Inferior parietal cortex (tissue), 1 donor: ENCODE data around the gene DNAJC6.
A peak's percentile ranks its signal among the peaks of the same experiment; 100 is the strongest.

Experiments used
- DNase-seq: peaks from one replicate; pipeline ENCODE4 v3.0.0-alpha.2; 2016; ENCODE audit errors: extremely low spot score

Gene DNAJC6

DNA sequence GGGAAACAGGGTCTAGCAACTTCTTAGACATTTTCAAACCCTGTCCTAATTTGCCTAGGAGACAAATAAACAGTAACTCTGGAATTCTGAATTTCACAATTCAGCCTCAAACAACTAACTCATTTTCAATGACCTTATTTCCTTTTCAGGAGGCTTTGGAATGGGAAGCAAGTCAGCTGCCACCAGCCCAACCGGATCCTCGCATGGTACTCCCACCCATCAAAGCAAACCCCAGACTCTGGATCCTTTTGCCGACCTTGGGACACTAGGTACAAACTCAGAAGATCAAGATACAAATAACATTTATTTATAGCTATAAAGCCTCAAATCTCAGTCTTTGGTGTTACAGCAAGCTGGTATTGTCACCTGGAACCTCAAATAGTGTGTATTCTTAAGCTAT lies 92.3 kb downstream of the DNAJC6 start:
- DNase-seq, result no peak

DNA sequence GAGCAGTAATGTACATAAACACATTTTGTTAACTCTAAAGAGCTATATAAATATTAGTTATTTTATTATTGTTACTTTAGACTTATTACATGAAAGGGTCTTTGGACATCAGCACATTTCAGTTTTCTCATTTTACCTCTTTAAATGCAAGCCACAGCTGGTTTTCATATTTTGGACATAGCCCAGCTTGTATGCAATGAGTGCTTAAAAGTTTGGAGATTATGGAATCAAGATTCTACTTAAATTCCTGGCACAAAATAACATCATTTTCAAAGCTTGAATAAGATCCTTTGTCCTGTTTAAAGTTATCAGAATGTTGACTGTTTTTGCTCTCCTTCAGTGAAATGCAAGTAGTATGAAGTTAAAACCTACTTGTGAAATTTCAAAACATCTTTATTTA lies 95.6 kb downstream of the DNAJC6 start:
- DNase-seq, result no peak

DNA sequence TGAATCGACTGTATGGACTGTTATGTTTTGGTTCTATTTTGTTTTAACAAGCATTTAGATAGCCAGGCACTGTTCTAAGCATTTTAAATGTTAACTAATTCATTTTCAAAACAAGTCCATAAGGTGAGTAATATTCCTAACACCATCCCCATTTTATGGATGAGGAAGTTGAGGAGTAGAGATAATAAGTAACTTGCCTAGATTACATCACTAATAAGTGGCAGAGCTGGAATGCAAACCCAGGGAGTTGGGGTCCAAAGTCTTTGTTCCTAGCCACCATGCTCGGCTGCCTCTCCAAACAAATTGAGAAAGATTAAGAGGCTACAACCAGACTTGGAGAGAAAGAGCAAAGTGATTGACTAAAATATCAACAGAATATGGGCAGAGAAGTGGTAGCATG lies 98.5 kb downstream of the DNAJC6 start:
- DNase-seq, result no peak

DNA sequence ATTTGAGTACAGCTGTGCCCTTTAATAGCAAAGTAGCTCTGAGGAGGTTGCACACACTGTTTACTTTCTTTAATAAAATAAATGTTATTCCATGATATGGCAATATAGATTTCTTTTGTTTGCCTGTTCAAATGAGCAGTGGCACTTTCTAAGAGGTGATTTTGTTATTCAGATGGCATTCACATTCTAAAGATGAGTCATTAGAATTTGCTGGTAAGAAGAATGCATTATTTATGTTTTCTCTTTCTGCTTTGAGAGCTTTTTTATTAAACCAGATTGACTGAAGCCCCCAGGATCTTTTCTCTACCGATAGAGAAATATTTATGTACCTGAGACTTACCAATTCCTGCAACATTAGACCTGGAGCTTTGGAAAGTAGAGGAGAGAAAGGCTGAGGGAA lies 100.0 kb downstream of the DNAJC6 start:
- no peak for DNase-seq

DNA sequence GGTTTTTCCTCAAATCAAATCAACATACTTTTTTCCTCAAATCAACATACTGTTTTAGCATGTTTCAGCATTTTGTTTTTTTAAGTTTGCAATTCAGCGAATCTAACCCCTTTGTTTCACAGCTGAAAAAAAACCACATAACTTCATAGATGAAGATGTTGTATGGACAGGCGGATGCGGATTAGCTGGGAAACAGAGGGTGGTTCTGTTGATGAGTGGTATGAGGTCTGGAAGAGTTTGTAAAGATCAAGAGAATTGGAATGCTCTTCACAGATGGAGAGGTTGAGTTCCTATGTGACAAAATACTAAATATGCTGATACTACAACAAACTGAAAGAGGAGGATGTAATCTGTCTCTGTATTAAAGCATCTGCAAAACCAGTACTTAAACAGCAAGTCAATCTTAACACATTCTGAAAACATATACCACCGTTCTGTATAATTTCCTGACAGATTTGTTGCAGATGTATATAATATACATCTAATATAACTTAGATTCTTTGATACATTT lies 100.5 kb downstream of the DNAJC6 start:
- DNase-seq, result no peak

DNA sequence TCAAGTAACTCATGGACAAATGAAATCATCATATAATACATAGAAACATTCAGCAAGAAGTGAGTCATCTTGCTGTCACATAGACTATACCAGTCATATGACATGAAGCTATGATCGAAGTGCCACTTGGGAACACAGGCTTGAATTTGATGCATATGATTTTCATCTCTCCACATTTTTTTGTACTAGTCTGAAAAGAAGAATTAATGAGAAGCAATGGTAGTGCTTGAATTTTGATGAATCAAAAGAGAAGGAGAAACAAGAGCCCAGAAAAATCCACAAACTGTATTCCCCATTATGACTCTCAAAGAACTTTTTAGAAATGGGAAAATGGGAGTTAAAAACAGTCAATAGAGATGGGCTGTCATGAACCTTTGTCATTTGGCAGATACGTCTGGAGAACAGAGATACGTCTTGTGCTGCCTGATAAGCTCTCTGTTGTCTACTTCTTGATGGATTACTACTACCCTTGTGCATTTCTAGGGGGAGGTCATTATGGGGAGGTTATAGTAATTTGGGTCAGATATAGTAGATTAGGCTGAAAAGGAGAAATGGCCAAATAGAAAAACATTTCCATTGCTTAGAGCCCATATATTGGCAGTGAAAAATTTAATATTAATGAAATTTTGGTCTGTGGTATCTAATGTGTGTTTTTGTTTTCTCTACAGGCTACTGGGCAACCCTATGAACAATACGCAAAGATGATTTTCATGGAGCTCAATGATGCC lies 103.1 kb downstream of the DNAJC6 start:
- no peak for DNase-seq

DNA sequence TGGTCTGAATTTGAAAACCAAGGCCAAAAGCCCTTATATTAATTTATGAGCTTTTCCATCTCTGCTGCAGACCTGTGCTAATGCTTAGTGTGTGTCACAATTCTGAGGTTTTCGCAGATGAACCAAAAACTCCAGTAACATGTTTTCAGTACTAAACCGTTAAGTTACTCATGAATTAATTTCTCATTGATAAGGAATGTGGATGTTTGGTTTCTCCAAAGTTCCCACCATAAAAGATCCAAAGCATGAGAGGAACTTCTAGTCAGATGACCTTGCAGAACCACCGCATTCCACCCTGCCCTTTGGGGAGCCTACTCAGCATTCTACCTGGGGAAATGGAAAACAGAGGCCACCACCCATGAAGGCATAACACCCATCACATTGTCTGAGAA lies 103.6 kb downstream of the DNAJC6 start:
- no peak for DNase-seq

DNA sequence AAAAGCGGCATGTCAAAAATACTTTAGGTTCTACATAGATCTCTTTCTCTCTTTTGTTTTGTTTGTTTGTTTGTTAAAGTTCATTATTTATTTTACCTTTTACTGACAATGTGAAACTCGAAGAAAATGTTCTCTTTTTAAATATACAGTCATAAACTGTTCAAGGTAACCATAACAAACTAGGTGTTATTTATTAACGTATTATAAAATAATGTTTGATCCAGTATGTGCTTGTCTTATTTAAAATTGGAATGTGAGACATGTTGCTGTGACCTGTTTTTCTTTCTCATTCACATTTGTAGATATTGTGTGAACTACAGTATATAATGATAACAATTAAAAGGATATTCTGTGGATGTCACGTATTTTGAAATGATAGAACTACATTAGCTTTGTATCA lies 105.2 kb downstream of the DNAJC6 start:
- no peak for DNase-seq

DNA sequence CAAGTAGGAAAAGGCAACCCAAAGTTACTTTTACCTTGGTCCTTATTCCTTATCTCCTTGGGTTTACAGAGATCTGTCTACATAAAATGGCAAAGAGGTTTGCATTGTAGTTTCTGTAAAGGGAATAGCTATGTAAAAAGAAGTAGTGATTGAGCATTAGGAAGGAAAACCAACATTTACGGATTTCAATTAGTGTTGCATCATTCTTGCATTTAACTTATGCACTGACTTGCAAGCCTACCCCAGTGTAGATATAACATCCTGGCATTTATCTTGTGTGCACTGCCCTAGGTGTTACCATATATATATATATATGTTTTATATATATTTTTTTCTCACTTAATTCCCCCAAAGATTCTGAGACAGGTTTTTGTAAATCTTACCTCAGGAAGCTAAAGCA lies 107.4 kb downstream of the DNAJC6 start:
- DNase-seq, result no peak

DNA sequence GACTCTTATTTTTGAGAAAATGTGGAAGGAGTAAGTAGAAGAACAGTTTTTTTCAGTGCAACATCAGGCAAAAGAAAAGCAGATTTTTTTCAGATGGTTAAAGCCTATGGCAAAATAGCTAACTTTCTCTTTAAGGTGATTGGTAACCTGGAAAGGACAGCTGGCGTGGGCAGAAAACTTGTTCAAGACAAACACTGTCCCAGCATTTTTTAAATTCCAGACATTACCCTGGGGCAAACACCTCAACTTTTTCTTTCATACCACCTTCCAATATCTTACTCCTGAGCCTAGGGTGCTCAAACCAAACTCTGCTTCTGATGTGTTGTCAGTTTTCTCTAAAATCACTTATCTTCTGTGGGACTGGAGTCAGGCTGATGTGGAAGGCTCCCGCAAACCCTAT lies 108.4 kb downstream of the DNAJC6 start:
- no peak for DNase-seq

DNA sequence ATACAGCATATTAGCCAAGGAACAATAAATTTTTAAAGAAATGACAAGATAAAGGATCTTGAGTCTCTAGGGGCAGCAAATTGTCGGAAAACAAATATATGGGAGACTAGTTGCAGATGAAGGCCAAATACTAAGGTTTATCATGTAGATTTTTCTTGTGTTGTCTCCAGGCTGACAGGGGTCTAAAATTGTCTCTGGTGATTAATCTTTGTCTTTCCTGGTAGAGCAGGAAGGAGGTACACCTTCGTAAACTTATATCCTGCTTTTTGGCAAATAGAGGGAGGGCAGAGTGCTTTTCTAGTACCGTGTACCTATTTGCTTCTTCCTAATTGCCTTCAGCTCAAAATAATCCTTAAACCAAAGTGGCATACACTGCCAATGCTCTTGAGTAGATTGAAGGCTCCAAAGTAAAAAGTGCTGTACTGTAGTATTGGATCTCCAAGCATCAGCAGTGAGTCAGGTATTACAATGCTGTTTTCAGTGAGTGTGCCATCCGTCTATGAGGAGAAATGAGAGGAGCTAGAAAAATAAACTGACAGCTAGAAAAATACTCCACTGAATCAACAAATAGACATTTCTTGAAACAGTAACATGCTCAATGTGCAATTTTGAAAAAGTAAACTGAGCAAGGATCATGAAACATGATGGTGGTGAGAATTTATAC lies 109.3 kb downstream of the DNAJC6 start:
- no peak for DNase-seq

DNA sequence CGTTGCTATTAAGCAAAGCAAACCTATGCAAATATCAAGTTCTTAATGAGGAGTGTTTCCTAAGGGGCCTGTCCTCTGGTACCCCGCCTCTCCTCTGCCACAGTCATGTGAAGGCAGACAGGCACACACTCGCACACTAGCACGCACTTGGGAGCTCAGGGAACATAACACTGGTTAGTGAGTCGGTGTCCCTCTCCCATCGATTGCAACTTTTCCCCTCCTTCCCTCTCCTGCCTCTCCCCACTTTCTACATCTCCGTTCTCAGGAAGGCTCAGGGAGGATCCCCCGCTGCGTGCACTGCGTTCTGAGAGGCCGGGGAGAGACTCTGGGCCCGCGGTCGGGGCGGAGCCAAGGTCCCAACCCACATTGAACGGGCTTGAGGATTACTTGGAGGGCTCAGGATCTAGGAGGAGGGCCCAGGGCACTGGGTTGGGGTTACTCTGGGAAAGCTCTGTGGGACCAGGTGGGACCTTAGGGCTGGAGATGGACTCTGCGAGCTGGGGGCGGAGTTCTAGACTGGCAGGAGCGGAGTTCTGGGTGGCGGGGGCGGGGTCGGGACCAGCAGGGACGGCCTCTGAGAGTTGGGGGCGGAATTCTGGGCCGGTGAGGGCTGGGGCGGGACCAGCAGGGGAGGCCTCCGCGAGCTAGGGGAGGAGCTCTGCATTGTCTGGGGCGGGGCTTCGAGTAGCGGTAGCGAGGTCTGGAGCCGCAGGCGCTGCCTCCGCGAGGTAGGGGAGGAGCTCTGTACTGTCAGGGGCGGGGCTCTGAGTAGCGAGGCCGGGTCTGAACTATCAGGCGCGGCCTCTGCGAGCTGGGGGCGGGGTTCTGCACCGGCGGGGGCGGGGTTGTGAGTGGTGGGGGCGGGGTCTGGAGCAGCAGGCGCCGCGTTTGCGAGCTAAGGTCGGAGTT lies 110.6 kb downstream of the DNAJC6 start:
- DNase-seq, result peak; percentile 88

DNA sequence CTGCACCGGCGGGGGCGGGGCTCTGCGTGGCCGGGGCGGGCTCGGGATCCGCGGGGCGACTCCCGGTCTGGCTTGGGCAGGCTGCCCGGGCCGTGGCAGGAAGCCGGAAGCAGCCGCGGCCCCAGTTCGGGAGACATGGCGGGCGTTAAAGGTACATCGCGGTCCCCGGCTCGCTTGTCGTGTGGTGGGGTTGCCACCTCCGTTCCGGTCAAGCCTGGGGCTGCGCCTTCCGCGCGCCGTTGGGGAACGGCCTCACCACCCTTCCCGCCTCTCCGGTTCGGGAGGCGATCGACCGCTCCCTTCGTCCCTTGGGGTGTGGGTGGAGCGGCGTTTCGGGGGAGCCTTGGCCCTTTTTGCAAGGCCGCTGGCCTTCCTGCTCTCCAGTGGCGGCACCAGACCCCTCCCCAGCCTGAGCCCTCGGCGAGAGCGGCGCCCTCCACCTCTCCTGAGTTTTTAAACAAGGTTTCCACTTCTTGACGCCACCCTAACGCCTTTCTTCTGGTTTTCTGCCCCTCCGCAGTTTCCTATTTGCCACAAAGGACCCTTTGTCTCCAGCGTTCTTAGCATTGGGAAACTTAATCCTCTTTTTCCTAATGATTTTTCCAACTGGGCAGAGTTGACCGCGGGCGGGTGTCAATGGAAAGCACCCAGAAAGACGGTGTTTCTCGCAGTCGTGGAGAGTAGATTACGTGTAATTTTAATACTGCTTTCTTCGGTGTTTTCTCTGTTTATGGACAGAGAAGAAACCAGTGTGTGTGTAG lies 111.4 kb downstream of the DNAJC6 start, which contains the start of the genes LEPR and LEPROT:
Gene LEPR, plus strand, starts transcription at position 79 of the 761 bp plus-strand sequence. CDS start 144,898 bp downstream, outside the sequence.
Gene LEPROT, plus strand, starts transcription at position 79 of the 761 bp plus-strand sequence. Its CDS starts 57 bp downstream, at position 136.
- peak; percentile 82 for DNase-seq

DNA sequence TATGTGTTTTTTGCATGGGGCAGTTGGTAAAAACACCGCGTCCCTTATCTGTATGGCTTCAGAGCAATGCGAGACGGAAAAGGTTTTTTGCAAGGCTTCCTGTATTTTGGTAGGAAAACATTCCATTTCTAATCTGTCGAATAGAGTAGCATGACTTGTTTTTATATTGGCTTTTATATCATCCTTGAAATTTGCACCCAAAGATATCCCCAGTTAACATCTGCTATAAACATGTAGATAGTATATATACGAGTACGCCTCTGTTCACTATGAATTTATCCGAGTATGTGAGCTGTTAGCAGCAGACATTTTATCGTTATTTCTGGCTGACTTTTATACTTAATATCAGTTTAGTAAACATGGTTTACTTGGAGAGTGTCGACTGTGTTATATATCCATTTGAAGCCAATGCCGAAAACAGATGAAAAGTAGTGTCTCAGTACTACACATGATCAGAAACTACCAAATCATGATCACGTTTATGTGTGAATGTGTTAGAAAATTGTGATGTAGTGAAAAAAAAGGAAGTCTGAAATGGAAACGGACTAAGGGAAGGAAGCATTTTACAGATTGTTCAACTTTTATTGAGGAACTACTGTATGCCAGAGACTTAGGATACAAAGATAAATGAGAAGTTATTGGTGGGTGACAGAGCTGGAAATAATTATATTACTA lies 112.1 kb downstream of the DNAJC6 start:
- peak; percentile 57 for DNase-seq

DNA sequence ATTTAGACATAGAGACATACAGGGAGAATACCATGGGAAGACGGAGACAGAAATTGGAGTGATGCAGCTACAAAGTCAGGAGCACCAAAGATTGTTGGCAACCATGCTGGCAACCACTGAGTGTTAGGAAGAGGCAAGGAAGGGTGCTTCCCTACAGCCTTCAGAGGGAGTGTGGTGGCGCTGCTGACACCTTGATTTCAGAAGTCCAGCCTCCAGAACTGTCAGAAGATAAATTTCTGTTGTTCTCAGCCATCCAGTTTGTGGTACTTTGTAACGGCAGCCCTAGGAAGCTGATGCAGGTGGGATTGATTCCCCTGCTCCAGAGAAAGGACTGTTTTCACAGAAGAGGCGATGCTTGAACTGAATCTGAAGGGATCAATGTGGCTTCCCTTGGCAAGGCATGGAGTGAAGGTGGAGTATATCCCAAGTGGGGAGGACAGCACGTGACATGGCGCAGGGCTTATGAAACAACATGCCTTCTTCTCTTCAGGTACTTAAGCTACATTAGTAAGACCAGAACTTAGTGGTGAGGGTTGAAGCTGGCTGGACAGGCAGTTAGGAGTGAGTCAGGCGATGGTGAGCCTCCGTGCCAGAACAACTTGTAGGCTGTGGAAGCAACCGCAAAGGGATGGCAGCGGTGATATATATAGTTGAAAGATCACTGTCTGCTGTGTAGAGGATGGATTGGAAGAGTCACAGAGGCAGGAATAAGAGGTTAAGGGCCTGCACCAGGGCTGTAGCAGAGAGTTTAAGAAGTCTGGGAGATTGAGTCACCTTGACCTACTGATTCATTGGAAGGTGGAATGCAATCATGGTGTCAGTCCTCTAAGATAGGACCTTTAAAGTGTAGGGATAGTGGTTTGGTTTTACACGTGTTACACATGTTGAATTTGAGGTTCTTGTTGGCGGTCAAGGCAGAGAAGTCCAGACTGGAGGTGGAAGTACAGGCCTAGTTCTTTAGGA lies 113.2 kb downstream of the DNAJC6 start:
- no peak for DNase-seq

DNA sequence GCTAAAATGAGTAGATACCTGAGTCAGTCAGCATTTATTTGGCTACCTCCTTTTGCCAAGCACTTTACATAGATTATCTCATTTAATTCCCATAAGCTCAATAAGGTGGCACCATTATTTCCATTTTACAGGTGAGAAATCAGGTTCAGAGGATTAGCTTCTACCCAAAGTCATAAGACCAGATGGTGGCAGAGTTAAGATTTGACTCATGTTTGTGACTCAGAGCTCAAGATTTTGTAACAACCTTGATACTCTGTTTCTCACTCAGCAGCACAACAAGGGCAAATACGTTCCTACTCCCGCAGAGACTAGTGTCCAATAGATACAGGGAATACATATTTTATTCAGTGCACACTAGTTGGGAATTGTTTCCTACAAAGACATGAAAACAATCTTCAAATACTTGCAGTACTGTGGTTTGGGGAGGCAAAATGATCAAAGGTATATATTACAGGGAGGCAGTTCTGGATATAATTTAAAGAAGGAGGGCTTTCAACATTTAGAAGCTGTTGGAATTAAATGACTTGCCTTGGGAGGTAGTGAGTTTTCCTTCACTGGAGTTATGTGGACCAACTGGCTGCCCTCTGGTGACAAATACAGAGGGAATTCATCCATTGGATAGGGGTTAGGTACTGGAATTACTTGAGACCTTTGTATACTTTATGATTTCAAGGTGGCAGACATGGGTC lies 114.7 kb downstream of the DNAJC6 start:
- no peak for DNase-seq

DNA sequence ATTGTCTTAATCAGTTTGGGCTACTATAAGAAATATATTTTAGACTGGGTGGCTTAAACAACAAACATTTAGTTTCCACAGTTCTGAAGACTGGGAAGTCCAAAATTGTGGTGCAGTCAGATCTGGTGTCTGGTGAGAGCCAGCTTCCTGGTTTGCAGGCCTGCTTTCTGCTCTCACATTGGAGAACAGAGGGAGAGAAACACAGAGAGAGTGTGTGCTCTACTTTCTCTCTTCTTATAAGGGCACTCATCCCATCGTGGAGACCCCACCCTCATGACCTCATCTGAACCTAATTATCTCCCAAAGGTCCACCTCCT lies 115.2 kb downstream of the DNAJC6 start:
- no peak for DNase-seq

DNA sequence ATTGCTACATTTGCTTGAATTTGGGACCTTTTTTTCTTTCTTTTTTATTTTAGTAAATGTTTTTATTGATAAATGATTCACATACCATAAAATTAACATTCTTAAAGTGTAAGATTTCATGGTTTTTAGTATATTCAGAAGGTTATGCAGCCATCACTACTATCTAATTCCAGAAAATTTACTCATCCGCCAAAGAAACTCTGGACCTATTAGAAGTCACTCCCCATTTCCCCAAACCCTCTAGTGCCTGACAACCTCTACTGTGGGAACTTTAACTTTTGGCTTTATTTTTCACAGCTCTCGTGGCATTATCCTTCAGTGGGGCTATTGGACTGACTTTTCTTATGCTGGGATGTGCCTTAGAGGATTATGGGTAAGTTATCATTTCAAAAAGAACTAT lies 115.7 kb downstream of the DNAJC6 start:
- DNase-seq, result no peak

DNA sequence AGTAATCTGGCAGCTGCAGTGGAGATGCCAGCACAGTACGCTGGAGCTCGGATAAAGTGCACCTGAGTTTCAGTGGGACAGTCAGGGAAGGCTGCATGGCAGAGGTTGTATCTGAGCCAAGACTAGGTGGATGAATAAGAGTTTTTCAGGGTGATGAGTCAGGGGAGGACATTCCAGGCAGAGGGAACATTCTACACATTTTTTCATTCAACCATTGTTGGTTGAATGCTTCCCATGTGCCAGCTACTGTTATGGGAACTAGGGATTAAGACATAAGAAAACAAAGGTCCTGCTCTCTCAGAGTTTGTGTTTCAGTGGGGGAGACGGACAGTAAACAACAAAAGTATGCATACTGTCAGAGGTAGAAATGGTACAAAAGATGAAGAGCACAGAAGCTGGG lies 116.4 kb downstream of the DNAJC6 start:
- DNase-seq, result no peak
